SK-N-SH (cell line): Measurements from ENCODE around the gene TMCO4. TPM values are rescaled to one million over a fixed set of nuclear protein-coding genes. Genes with fewer than 3 reads are reported as not detected.

ENCODE experiments used
- CTCF ChIA-PET: fragments of 300-600, 350-600 bp; formaldehyde crosslinking; extraction: SDS; loops from one replicate; lab custom pipeline; 2021; lab: Yijun Ruan, JAX
- POLR2A ChIA-PET: fragments of 350-600 bp; sonication (Branson Sonifier 250); formaldehyde crosslinking; extraction: SDS; loops from one replicate; lab custom pipeline; 2020; ENCODE audit warnings: antibody characterized with exemption, inconsistent platforms; lab: Yijun Ruan, JAX
- DNase-seq: peaks from one replicate; pipeline ENCODE4 v3.0.0; 2012
- H2AFZ ChIP-seq: fragments of 200-600 bp; sonication (generic); 2 replicates; pipeline ENCODE4 v1.8.1; 2016; ENCODE audit warnings: antibody characterized with exemption, mild to moderate bottlenecking, low read depth
- H3F3A ChIP-seq: fragments of 200-600 bp; sonication (generic); replicated peaks from 2 replicates; pipeline ENCODE3; 2016; ENCODE audit warnings: antibody characterized with exemption, mild to moderate bottlenecking; ENCODE audit not compliant: insufficient read depth
- H3K27ac ChIP-seq, 2 experiments: fragments of 200-500 bp in 1 of 2; fragments of 200-600 bp in 1 of 2; sonication (Bioruptor generic) in 1 of 2; sonication (generic), shearing (Covaris generic) in 1 of 2; 2 replicates each; pipeline versions ENCODE4 v1.5.1 to v1.6.1; 2014 to 2016; ENCODE audit warnings: low read depth in 2 of 2, inconsistent platforms in 1 of 2, low read length in 1 of 2, mild to moderate bottlenecking in 1 of 2, mixed read lengths in 1 of 2
- H3K27me3 ChIP-seq: fragments of 200-600 bp; sonication (generic), shearing (Covaris generic); 2 replicates; pipeline ENCODE4 v1.6.1; 2016; ENCODE audit warnings: mixed run types; ENCODE audit not compliant: insufficient read depth
- H3K36me3 ChIP-seq, 2 experiments: fragments of 200-500 bp in 1 of 2; fragments of 200-600 bp in 1 of 2; sonication (Bioruptor generic) in 1 of 2; sonication (generic) in 1 of 2; replicated peaks in 1 of 2; 2 replicates each; pipeline versions ENCODE3 to v1.5.1; 2014 to 2016; ENCODE audit warnings: low read length in 1 of 2, mild to moderate bottlenecking in 1 of 2; ENCODE audit not compliant: insufficient read depth in 2 of 2, control insufficient read depth in 1 of 2
- H3K4me1 ChIP-seq, 2 experiments: fragments of 200-500 bp in 1 of 2; fragments of 200-600 bp in 1 of 2; sonication (Bioruptor generic) in 1 of 2; sonication (generic), shearing (Covaris generic) in 1 of 2; 2 replicates each; pipeline versions ENCODE4 v1.5.1 to v1.6.1; 2014 to 2016; ENCODE audit warnings: low read depth in 1 of 2, low read length in 1 of 2, mixed run types in 1 of 2; ENCODE audit not compliant: insufficient read depth in 2 of 2, control insufficient read depth in 1 of 2
- H3K4me2 ChIP-seq: fragments of 200-600 bp; sonication (generic), shearing (Covaris generic); 2 replicates; pipeline ENCODE4 v1.6.1; 2017; ENCODE audit warnings: mixed run types
- H3K4me3 ChIP-seq, 2 experiments: fragments of 200-500 bp in 1 of 2; fragments of 200-600 bp in 1 of 2; sonication (Bioruptor generic) in 1 of 2; sonication (generic), shearing (Covaris generic) in 1 of 2; 2 replicates each; pipeline versions ENCODE4 v1.5.1 to v1.8.1; 2014 to 2016; ENCODE audit warnings: low read depth in 2 of 2, inconsistent platforms in 1 of 2, low read length in 1 of 2, mild to moderate bottlenecking in 1 of 2, mixed read lengths in 1 of 2, moderate library complexity in 1 of 2
- H3K79me2 ChIP-seq: fragments of 200-600 bp; sonication (generic); 2 replicates; pipeline ENCODE4 v1.8.1; 2017; ENCODE audit warnings: mild to moderate bottlenecking; ENCODE audit not compliant: insufficient read depth
- H3K9ac ChIP-seq: fragments of 200-600 bp; sonication (generic); 2 replicates; pipeline ENCODE4 v1.6.1; 2017; ENCODE audit warnings: mixed run types
- H3K9me2 ChIP-seq: fragments of 200-600 bp; sonication (generic); 2 replicates; pipeline ENCODE4 v1.6.1; 2017; ENCODE audit warnings: mixed run types
- H3K9me3 ChIP-seq: fragments of 200-600 bp; sonication (generic); 2 replicates; pipeline ENCODE4 v1.6.1; 2017; ENCODE audit warnings: mixed run types, mild to moderate bottlenecking, moderate library complexity
- H4K20me1 ChIP-seq: fragments of 200-600 bp; sonication (generic); 2 replicates; pipeline ENCODE4 v1.6.1; 2017; ENCODE audit warnings: mild to moderate bottlenecking, mixed run types; ENCODE audit not compliant: insufficient read depth
- EZH2phosphoT487 ChIP-seq: fragments of 200-600 bp; sonication (generic); IDR thresholded peaks from 2 replicates; pipeline ENCODE4 v1.6.1; 2017; ENCODE audit warnings: low read depth, mixed run types, mild to moderate bottlenecking, antibody characterized with exemption, moderate library complexity, borderline replicate concordance
- FOSL2 ChIP-seq: IDR thresholded peaks from 2 replicates; pipeline ENCODE4 v1.4.0; 2012; ENCODE audit warnings: low read depth, mild to moderate bottlenecking, moderate library complexity, borderline replicate concordance
- FOXM1 ChIP-seq: IDR thresholded peaks from 2 replicates; pipeline ENCODE4 v1.4.0; 2012; ENCODE audit warnings: low read depth, mild to moderate bottlenecking
- GABPA ChIP-seq: IDR thresholded peaks from 2 replicates; pipeline ENCODE4 v1.4.0; 2012; ENCODE audit warnings: low read depth, mild to moderate bottlenecking
- NRF1 ChIP-seq: IDR thresholded peaks from 2 replicates; pipeline ENCODE4 v1.6.1; 2012; ENCODE audit warnings: low read depth, mild to moderate bottlenecking, low read length
- RAD21 ChIP-seq: IDR thresholded peaks from 2 replicates; pipeline ENCODE4 v1.6.1; 2012; ENCODE audit warnings: mild to moderate bottlenecking, low read length
- TAF1 ChIP-seq: IDR thresholded peaks from 2 replicates; pipeline ENCODE4 v1.6.1; 2012; ENCODE audit warnings: low read depth, mild to moderate bottlenecking, low read length, moderate library complexity, borderline replicate concordance
- TCF12 ChIP-seq: IDR thresholded peaks from 2 replicates; pipeline ENCODE4 v1.4.0; 2012
- WGBS: methylation state at CpG from one replicate; pipeline ENCODE4 v1.1.6; 2017; ENCODE audit warnings: low lambda C conversion rate; 5-methylcytosine and 5-hydroxymethylcytosine counted together
- polyA plus RNA-seq, 3 experiments: library from polyadenylated mRNA; depleted of rRNA; stranded (reverse); fragments of >200 nt; gene quantifications; 2 replicates each; pipeline ENCODE4 v1.2.3, GENCODE V29; 2012
- TF ChIP-seq, protein P1 (sequence below): IDR thresholded peaks from 2 replicates; pipeline ENCODE4 v1.4.0; 2012; ENCODE audit warnings: low read depth
- TF ChIP-seq, protein P2 (sequence below): IDR thresholded peaks from 2 replicates; pipeline ENCODE4 v1.6.1; 2012; ENCODE audit warnings: mild to moderate bottlenecking, low read depth, low read length, moderate library complexity
- TF ChIP-seq, protein P3 (sequence below): fragments of 150-350 bp; IDR thresholded peaks from 2 replicates; pipeline ENCODE4 v1.6.1; 2016; ENCODE audit warnings: mild to moderate bottlenecking, low read depth, low read length

The TMCO4 gene
- polyA plus RNA-seq, 1 of the 3 experiments (the other 2 are of a cell fraction): 4.2 TPM

DNA sequence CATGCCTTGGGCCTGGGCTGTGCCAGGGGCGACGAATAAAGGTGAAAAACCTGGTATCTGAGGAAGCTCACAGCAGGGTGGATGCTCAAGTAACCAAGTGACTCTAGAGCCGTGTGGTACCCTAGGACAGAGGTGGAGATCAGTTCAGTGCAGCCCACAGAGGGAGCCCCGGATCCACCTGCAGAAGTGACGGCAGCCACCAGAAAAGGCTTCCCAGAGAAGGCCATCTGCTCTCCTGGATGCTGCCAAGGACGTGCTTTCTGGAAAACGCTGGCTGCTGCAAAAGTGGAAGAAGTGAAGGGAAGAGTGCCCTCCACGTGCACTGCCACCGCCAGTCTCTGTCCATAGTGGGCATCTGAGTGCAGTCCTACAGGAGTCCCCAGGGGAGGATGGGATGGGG lies 27.7 kb downstream of the TMCO4 start:
- DNase-seq: no peak
- Histone ChIP-seq H2AFZ (no peak overlapping the region), H3K4me3 (no peak overlapping the region), H3K4me1 (peaks cover 0 to 7% of the 10 kb centered on the region in 2 experiments; a peak in 1 of 4 replicates), H3K9ac (no peak overlapping the region), H3K79me2 (no peaks in the 10 kb centered on the region), H3K36me3 (no peaks in the 10 kb centered on the region), H4K20me1 (no peaks in the 10 kb centered on the region), H3K27ac (no peak overlapping the region), H3K9me2 (no peaks in the 10 kb centered on the region), H3K9me3 (no peaks in the 10 kb centered on the region), H3F3A (no peaks in the 10 kb centered on the region), H3K27me3 (no peaks in the 10 kb centered on the region), H3K4me2 (no peak overlapping the region)
- POLR2A ChIA-PET: no interaction called here
- 83% methylated on average over 8 of the region's 9 CpGs for WGBS
- no peak for TF ChIP-seq NRF1
- CTCF ChIA-PET: interaction anchor here (1.0 to 1.3 kb wide), 2 partner anchors 11 kb away, joined by 3 to 4 read pairs; no protein-coding TSS in a partner anchor

DNA sequence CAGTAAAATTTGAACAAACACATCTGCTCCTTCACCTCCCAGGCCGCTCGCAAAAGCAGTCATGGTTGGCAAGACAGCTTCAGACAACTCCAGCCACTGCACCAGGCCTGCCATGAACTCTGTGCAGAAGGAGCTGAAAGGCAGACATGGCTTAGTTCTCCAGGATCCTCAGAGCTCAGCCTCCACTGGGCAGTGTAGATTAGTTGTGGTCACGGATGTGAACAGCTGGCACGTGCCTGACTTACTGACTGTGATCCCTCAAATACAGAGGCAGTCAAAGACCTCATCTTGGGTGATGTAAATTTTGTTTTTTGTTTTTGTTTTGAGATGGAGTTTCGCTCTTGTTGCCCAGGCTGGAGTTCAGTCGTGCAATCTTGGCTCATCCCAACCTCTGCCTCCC lies 28.4 kb downstream of the TMCO4 start:
- no peak overlapping the region for H3K4me3 ChIP-seq
- CTCF ChIA-PET: interaction anchor here (1.1 to 2.4 kb wide), 4 partner anchors 10 to 60 kb away, joined by 3 to 10 read pairs (median 3); no protein-coding TSS in a partner anchor
- 92% methylated on average over 4 of the region's 6 CpGs for WGBS
- H3K9me3 ChIP-seq: no peaks in the 10 kb centered on the region
- no peaks in the 10 kb centered on the region for H3K79me2 ChIP-seq
- no peak for DNase-seq
- H3K4me2 ChIP-seq: no peak overlapping the region
- no peak overlapping the region for H3K9ac ChIP-seq
- no peaks in the 10 kb centered on the region for H3K27me3 ChIP-seq
- H2AFZ ChIP-seq: no peak overlapping the region
- peaks cover 0 to 9% of the 10 kb centered on the region in 2 experiments; a peak in 1 of 4 replicates for H3K4me1 ChIP-seq
- no peak overlapping the region for H3K27ac ChIP-seq
- TF ChIP-seq FOXM1 (no peak), FOSL2 (no peak), TCF12 (no peak), EZH2phosphoT487 (no peak), GABPA (no peak), RAD21 (no peak), TAF1 (no peak)
- TF ChIP-seq, protein P1, sequence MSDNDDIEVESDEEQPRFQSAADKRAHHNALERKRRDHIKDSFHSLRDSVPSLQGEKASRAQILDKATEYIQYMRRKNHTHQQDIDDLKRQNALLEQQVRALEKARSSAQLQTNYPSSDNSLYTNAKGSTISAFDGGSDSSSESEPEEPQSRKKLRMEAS: no peak
- TF ChIP-seq, protein P2, sequence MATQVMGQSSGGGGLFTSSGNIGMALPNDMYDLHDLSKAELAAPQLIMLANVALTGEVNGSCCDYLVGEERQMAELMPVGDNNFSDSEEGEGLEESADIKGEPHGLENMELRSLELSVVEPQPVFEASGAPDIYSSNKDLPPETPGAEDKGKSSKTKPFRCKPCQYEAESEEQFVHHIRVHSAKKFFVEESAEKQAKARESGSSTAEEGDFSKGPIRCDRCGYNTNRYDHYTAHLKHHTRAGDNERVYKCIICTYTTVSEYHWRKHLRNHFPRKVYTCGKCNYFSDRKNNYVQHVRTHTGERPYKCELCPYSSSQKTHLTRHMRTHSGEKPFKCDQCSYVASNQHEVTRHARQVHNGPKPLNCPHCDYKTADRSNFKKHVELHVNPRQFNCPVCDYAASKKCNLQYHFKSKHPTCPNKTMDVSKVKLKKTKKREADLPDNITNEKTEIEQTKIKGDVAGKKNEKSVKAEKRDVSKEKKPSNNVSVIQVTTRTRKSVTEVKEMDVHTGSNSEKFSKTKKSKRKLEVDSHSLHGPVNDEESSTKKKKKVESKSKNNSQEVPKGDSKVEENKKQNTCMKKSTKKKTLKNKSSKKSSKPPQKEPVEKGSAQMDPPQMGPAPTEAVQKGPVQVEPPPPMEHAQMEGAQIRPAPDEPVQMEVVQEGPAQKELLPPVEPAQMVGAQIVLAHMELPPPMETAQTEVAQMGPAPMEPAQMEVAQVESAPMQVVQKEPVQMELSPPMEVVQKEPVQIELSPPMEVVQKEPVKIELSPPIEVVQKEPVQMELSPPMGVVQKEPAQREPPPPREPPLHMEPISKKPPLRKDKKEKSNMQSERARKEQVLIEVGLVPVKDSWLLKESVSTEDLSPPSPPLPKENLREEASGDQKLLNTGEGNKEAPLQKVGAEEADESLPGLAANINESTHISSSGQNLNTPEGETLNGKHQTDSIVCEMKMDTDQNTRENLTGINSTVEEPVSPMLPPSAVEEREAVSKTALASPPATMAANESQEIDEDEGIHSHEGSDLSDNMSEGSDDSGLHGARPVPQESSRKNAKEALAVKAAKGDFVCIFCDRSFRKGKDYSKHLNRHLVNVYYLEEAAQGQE: no peak
- TF ChIP-seq, protein P3, sequence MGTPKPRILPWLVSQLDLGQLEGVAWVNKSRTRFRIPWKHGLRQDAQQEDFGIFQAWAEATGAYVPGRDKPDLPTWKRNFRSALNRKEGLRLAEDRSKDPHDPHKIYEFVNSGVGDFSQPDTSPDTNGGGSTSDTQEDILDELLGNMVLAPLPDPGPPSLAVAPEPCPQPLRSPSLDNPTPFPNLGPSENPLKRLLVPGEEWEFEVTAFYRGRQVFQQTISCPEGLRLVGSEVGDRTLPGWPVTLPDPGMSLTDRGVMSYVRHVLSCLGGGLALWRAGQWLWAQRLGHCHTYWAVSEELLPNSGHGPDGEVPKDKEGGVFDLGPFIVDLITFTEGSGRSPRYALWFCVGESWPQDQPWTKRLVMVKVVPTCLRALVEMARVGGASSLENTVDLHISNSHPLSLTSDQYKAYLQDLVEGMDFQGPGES: no peak
- H3K36me3 ChIP-seq: no peaks in the 10 kb centered on the region
- no peaks in the 10 kb centered on the region for H3K9me2 ChIP-seq
- no peaks in the 10 kb centered on the region for H3F3A ChIP-seq
- POLR2A ChIA-PET: no interaction called here
- no peaks in the 10 kb centered on the region for H4K20me1 ChIP-seq
